ENCODE data around the gene TRIM26.

TRIM26 gene

GRCh38 chr6:30192076-30192475 is 21.1 kb downstream of the TRIM26 start:
- no peak overlapping the region for H2AFZ ChIP-seq (ENCODE audit: low read depth, low read length)
- H4K8ac ChIP-seq (ENCODE audit: low read length) = no peak overlapping the region
- DNase-seq = peak; percentile 36
- H3K36me3 ChIP-seq (ENCODE audit: control insufficient read depth in 1 of 2, insufficient read depth in 2 of 2, low read depth in 1 of 2, low read length in 2 of 2) = peaks cover 53 to 60% of the 10 kb centered on the region in 2 experiments
- no peak overlapping the region for H4K91ac ChIP-seq (ENCODE audit: low read length)
- H2BK5ac ChIP-seq (ENCODE audit: low read depth, low read length, poor library complexity, severe bottlenecking) = no peak overlapping the region
- H3K18ac ChIP-seq (ENCODE audit: low read depth in 1 of 2, low read length in 2 of 2) = no peak overlapping the region
- no peak overlapping the region for H2BK15ac ChIP-seq (ENCODE audit: low read depth, poor library complexity, severe bottlenecking)
- H3K23ac ChIP-seq (ENCODE audit: low read length in 2 of 2) = no peak overlapping the region
- H3K79me1 ChIP-seq (replicated peaks; ENCODE audit: low read length, poor library complexity, severe bottlenecking) = peaks cover 37% of the 10 kb centered on the region
- H3K9ac ChIP-seq (ENCODE audit: low read length) = no peak overlapping the region
- H2BK12ac ChIP-seq (ENCODE audit: low read length in 2 of 2) = no peak overlapping the region
- H3K4me3 ChIP-seq (ENCODE audit: insufficient read depth in 1 of 2, low read depth in 1 of 2, low read length in 2 of 2) = no peak overlapping the region
- no peak overlapping the region for H3K4ac ChIP-seq (ENCODE audit: low read depth in 1 of 2, low read length in 2 of 2)
- H3K27me3 ChIP-seq (ENCODE audit: control insufficient read depth in 1 of 2, insufficient read depth in 1 of 2, low read length in 2 of 2) = no peaks in the 10 kb centered on the region
- peaks cover 7% of the 10 kb centered on the region for H3K4me1 ChIP-seq (ENCODE audit: control insufficient read depth, insufficient read depth, low read depth, low read length)
- 75% methylated on average over 7 of the region's 7 CpGs for WGBS
- no peaks in the 10 kb centered on the region for H3K9me3 ChIP-seq (ENCODE audit: control insufficient read depth, low read length)
- H2BK120ac ChIP-seq (ENCODE audit: low read depth, low read length) = no peak overlapping the region
- H2AK5ac ChIP-seq (ENCODE audit: low read length, severe bottlenecking) = no peak overlapping the region
- no peak overlapping the region for H3K4me2 ChIP-seq (ENCODE audit: low read length, poor library complexity, severe bottlenecking)
- no peak overlapping the region for H3K27ac ChIP-seq (ENCODE audit: low read length, poor library complexity, severe bottlenecking)
- H3K14ac ChIP-seq (ENCODE audit: low read length in 2 of 2) = no peak overlapping the region

DNA sequence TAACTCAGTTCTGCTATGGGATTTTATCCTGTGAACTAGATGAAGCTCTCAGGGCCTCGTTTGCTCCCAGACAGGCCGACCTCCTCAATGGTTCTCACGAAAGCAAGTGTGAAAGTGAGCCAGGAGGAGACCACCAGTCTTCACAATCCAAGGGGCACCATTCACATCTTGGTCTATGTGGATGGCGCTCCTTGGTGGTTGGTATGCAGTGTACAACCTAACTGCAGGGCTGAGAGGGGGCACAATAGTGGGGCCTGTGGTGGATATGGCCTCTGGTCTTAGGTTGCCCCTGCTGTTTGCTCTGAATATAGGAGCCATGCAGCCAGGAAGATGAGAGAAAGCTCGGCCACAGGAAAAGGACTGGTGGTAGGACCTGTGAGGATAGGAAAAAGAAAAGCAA is 24.7 kb downstream of the TRIM26 start:
- no peak overlapping the region for H2AK5ac ChIP-seq (ENCODE audit: low read length, severe bottlenecking)
- no peak overlapping the region for H3K27ac ChIP-seq (ENCODE audit: low read length, poor library complexity, severe bottlenecking)
- H3K36me3 ChIP-seq (ENCODE audit: control insufficient read depth in 1 of 2, insufficient read depth in 2 of 2, low read depth in 1 of 2, low read length in 2 of 2) = peaks cover 54 to 70% of the 10 kb centered on the region in 2 experiments
- H3K4me3 ChIP-seq (ENCODE audit: insufficient read depth in 1 of 2, low read depth in 1 of 2, low read length in 2 of 2) = no peak overlapping the region
- no peak overlapping the region for H3K23ac ChIP-seq (ENCODE audit: low read length in 2 of 2)
- no peak overlapping the region for H2BK120ac ChIP-seq (ENCODE audit: low read depth, low read length)
- H3K18ac ChIP-seq (ENCODE audit: low read depth in 1 of 2, low read length in 2 of 2) = no peak overlapping the region
- no peaks in the 10 kb centered on the region for H3K9me3 ChIP-seq (ENCODE audit: control insufficient read depth, low read length)
- no peak overlapping the region for H4K91ac ChIP-seq (ENCODE audit: low read length)
- H3K27me3 ChIP-seq (ENCODE audit: control insufficient read depth in 1 of 2, insufficient read depth in 1 of 2, low read length in 2 of 2) = no peaks in the 10 kb centered on the region
- H2BK12ac ChIP-seq (ENCODE audit: low read length in 2 of 2) = peak overlapping the region in 1 of 2 experiments; percentile 24
- H2BK5ac ChIP-seq (ENCODE audit: low read depth, low read length, poor library complexity, severe bottlenecking) = no peak overlapping the region
- H2BK15ac ChIP-seq (ENCODE audit: low read depth, poor library complexity, severe bottlenecking) = no peak overlapping the region
- no peak overlapping the region for H2AFZ ChIP-seq (ENCODE audit: low read depth, low read length)
- 93% methylated on average over 5 of the region's 5 CpGs for WGBS
- no peak for DNase-seq
- no peak overlapping the region for H3K9ac ChIP-seq (ENCODE audit: low read length)
- peaks cover 4% of the 10 kb centered on the region for H3K4me1 ChIP-seq (ENCODE audit: control insufficient read depth, insufficient read depth, low read depth, low read length)
- H3K4me2 ChIP-seq (ENCODE audit: low read length, poor library complexity, severe bottlenecking) = no peak overlapping the region
- H4K8ac ChIP-seq (ENCODE audit: low read length) = no peak overlapping the region
- peaks cover 19% of the 10 kb centered on the region for H3K79me1 ChIP-seq (replicated peaks; ENCODE audit: low read length, poor library complexity, severe bottlenecking)
- no peak overlapping the region for H3K14ac ChIP-seq (ENCODE audit: low read length in 2 of 2)
- no peak overlapping the region for H3K4ac ChIP-seq (ENCODE audit: low read depth in 1 of 2, low read length in 2 of 2)

GRCh38 chr6:30185846-30186484 is 27.2 kb downstream of the TRIM26 start:
- H3K27ac ChIP-seq (ENCODE audit: low read length, poor library complexity, severe bottlenecking) = no peak overlapping the region
- no peak overlapping the region for H3K18ac ChIP-seq (ENCODE audit: low read depth in 1 of 2, low read length in 2 of 2)
- 98% methylated on average over 20 of the region's 20 CpGs for WGBS
- no peaks in the 10 kb centered on the region for H3K4me1 ChIP-seq (ENCODE audit: control insufficient read depth, insufficient read depth, low read depth, low read length)
- no peak overlapping the region for H3K4ac ChIP-seq (ENCODE audit: low read depth in 1 of 2, low read length in 2 of 2)
- H2BK12ac ChIP-seq (ENCODE audit: low read length in 2 of 2) = no peak overlapping the region
- no peak overlapping the region for H2AFZ ChIP-seq (ENCODE audit: low read depth, low read length)
- no peak overlapping the region for H3K4me3 ChIP-seq (ENCODE audit: insufficient read depth in 1 of 2, low read depth in 1 of 2, low read length in 2 of 2)
- no peak overlapping the region for H2BK15ac ChIP-seq (ENCODE audit: low read depth, poor library complexity, severe bottlenecking)
- H3K36me3 ChIP-seq (ENCODE audit: control insufficient read depth in 1 of 2, insufficient read depth in 2 of 2, low read depth in 1 of 2, low read length in 2 of 2) = peaks cover 45 to 60% of the 10 kb centered on the region in 2 experiments
- no peaks in the 10 kb centered on the region for H3K9me3 ChIP-seq (ENCODE audit: control insufficient read depth, low read length)
- H3K79me1 ChIP-seq (replicated peaks; ENCODE audit: low read length, poor library complexity, severe bottlenecking) = peaks cover 10% of the 10 kb centered on the region
- H3K9ac ChIP-seq (ENCODE audit: low read length) = no peak overlapping the region
- no peak overlapping the region for H4K91ac ChIP-seq (ENCODE audit: low read length)
- H2BK5ac ChIP-seq (ENCODE audit: low read depth, low read length, poor library complexity, severe bottlenecking) = no peak overlapping the region
- no peak overlapping the region for H3K14ac ChIP-seq (ENCODE audit: low read length in 2 of 2)
- no peak overlapping the region for H3K4me2 ChIP-seq (ENCODE audit: low read length, poor library complexity, severe bottlenecking)
- no peak overlapping the region for H3K23ac ChIP-seq (ENCODE audit: low read length in 2 of 2)
- no peaks in the 10 kb centered on the region for H3K27me3 ChIP-seq (ENCODE audit: control insufficient read depth in 1 of 2, insufficient read depth in 1 of 2, low read length in 2 of 2)
- H2AK5ac ChIP-seq (ENCODE audit: low read length, severe bottlenecking) = no peak overlapping the region
- no peak for DNase-seq
- no peak overlapping the region for H2BK120ac ChIP-seq (ENCODE audit: low read depth, low read length)
- peak overlapping the region; percentile 19 for H4K8ac ChIP-seq (ENCODE audit: low read length)

DNA sequence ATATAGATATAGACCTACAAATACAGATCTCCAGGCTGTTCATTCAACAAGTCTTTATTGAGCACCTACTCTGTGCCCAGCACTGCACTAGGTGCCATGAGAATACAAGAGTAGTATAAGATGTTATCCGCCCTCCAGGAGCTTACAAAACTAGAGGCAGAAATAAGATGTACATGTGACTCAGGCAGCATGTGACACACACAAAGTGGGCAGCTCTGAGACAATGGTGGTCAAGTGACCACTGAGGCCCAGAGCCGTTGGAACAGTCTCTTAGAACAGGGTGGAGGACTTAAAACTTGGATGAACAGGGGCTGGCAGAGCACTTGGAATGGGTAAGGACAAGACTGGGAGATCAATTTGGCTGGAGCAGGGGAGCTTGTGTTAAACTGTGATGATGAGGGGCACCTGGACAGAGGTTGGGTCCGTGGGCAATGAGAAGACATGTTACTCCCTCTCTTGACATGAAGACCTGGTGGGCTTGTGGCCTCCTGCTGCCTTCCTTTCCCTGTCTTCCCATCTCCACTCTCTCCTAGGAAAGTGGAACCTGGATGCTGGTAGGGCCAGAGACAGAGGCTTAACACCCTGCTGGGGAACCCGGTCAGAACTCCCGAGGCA is 28.7 kb downstream of the TRIM26 start:
- 98% methylated on average over 3 of the region's 5 CpGs for WGBS
- H2BK120ac ChIP-seq (ENCODE audit: low read depth, low read length) = no peak overlapping the region
- H3K4me1 ChIP-seq (ENCODE audit: control insufficient read depth, insufficient read depth, low read depth, low read length) = no peaks in the 10 kb centered on the region
- peaks cover 0 to 2% of the 10 kb centered on the region in 2 experiments for H3K27me3 ChIP-seq (ENCODE audit: control insufficient read depth in 1 of 2, insufficient read depth in 1 of 2, low read length in 2 of 2)
- no peak overlapping the region for H2BK12ac ChIP-seq (ENCODE audit: low read length in 2 of 2)
- no peak overlapping the region for H2BK15ac ChIP-seq (ENCODE audit: low read depth, poor library complexity, severe bottlenecking)
- H3K4ac ChIP-seq (ENCODE audit: low read depth in 1 of 2, low read length in 2 of 2) = no peak overlapping the region
- no peak overlapping the region for H3K18ac ChIP-seq (ENCODE audit: low read depth in 1 of 2, low read length in 2 of 2)
- no peak overlapping the region for H4K8ac ChIP-seq (ENCODE audit: low read length)
- H4K91ac ChIP-seq (ENCODE audit: low read length) = no peak overlapping the region
- H3K4me3 ChIP-seq (ENCODE audit: insufficient read depth in 1 of 2, low read depth in 1 of 2, low read length in 2 of 2) = no peak overlapping the region
- DNase-seq = no peak
- peaks cover 32 to 46% of the 10 kb centered on the region in 2 experiments for H3K36me3 ChIP-seq (ENCODE audit: control insufficient read depth in 1 of 2, insufficient read depth in 2 of 2, low read depth in 1 of 2, low read length in 2 of 2)
- H3K27ac ChIP-seq (ENCODE audit: low read length, poor library complexity, severe bottlenecking) = no peak overlapping the region
- no peak overlapping the region for H3K23ac ChIP-seq (ENCODE audit: low read length in 2 of 2)
- no peak overlapping the region for H2AK5ac ChIP-seq (ENCODE audit: low read length, severe bottlenecking)
- H3K79me1 ChIP-seq (replicated peaks; ENCODE audit: low read length, poor library complexity, severe bottlenecking) = peaks cover 3% of the 10 kb centered on the region
- no peak overlapping the region for H2AFZ ChIP-seq (ENCODE audit: low read depth, low read length)
- H3K14ac ChIP-seq (ENCODE audit: low read length in 2 of 2) = no peak overlapping the region
- no peak overlapping the region for H3K9ac ChIP-seq (ENCODE audit: low read length)
- no peak overlapping the region for H3K4me2 ChIP-seq (ENCODE audit: low read length, poor library complexity, severe bottlenecking)
- peaks cover 7% of the 10 kb centered on the region for H3K9me3 ChIP-seq (ENCODE audit: control insufficient read depth, low read length)
- H2BK5ac ChIP-seq (ENCODE audit: low read depth, low read length, poor library complexity, severe bottlenecking) = no peak overlapping the region

Measured in mesenchymal stem cell (in vitro differentiated cells and primary cell).